ENCODE measurements around the gene CRY2. TPM values are rescaled to one million over a fixed set of nuclear protein-coding genes. Genes with fewer than 3 reads are reported as not detected.

Gene CRY2
- total RNA-seq, 1 donor from 2014 or later, result 23.8 TPM

- Mint-ChIP-seq H3K4me3 (ENCODE audit: unreplicated experiment) (no peak overlapping the region), H3K4me1 (ENCODE audit: unreplicated experiment) (peaks cover 13% of the 10 kb centered on the region)
Measured at GRCh38 chr11:45925550-45925949, 78.3 kb downstream of the CRY2 start.

GRCh38 chr11:45926001-45926401 lies 78.7 kb downstream of the CRY2 start:
- peaks cover 5% of the 10 kb centered on the region for H3K36me3 Mint-ChIP-seq (ENCODE audit: low read depth, unreplicated experiment)
- TF ChIP-seq CTCF (IDR thresholded peaks at IDR 0.05; ENCODE audit: unreplicated experiment), result no peak
- H3K4me1 Mint-ChIP-seq (ENCODE audit: unreplicated experiment), result peaks cover 13% of the 10 kb centered on the region
- H3K4me3 Mint-ChIP-seq (ENCODE audit: unreplicated experiment), result no peak overlapping the region
- H3K9me3 Mint-ChIP-seq (ENCODE audit: unreplicated experiment), result no peaks in the 10 kb centered on the region
- H3K27ac Mint-ChIP-seq (ENCODE audit: unreplicated experiment), result no peak overlapping the region
- H3K27me3 Mint-ChIP-seq (ENCODE audit: unreplicated experiment), result peaks cover 30% of the 10 kb centered on the region
- no peak for DNase-seq (ENCODE audit: low spot score)

More at GRCh38 chr11:45925550-45925949, 78.3 kb downstream of the CRY2 start:
- TF ChIP-seq CTCF (IDR thresholded peaks at IDR 0.05; ENCODE audit: unreplicated experiment), result no peak
- no peak overlapping the region for H3K27ac Mint-ChIP-seq (ENCODE audit: unreplicated experiment)
- H3K36me3 Mint-ChIP-seq (ENCODE audit: low read depth, unreplicated experiment), result peaks cover 5% of the 10 kb centered on the region
- DNase-seq (ENCODE audit: low spot score), result no peak
- peaks cover 31% of the 10 kb centered on the region for H3K27me3 Mint-ChIP-seq (ENCODE audit: unreplicated experiment)
- H3K9me3 Mint-ChIP-seq (ENCODE audit: unreplicated experiment), result no peaks in the 10 kb centered on the region

GRCh38 chr11:45926536-45927331 lies 79.5 kb downstream of the CRY2 start:
- no peak for TF ChIP-seq CTCF (IDR thresholded peaks at IDR 0.05; ENCODE audit: unreplicated experiment)
- DNase-seq (ENCODE audit: low spot score), result no peak

GRCh38 chr11:45927332-45927683 lies 80.0 kb downstream of the CRY2 start:
- peak overlapping the region; percentile 36 for H3K27ac Mint-ChIP-seq (ENCODE audit: unreplicated experiment)
- H3K9me3 Mint-ChIP-seq (ENCODE audit: unreplicated experiment), result no peaks in the 10 kb centered on the region
- peaks cover 30% of the 10 kb centered on the region for H3K27me3 Mint-ChIP-seq (ENCODE audit: unreplicated experiment)
- no peak for TF ChIP-seq CTCF (IDR thresholded peaks at IDR 0.05; ENCODE audit: unreplicated experiment)
- no peak for DNase-seq (ENCODE audit: low spot score)
- no peak overlapping the region for H3K4me3 Mint-ChIP-seq (ENCODE audit: unreplicated experiment)
- H3K36me3 Mint-ChIP-seq (ENCODE audit: low read depth, unreplicated experiment), result peaks cover 12% of the 10 kb centered on the region
- H3K4me1 Mint-ChIP-seq (ENCODE audit: unreplicated experiment), result peaks cover 9% of the 10 kb centered on the region

More at GRCh38 chr11:45926536-45927331, 79.5 kb downstream of the CRY2 start:
- no peak overlapping the region for H3K27ac Mint-ChIP-seq (ENCODE audit: unreplicated experiment)
- H3K27me3 Mint-ChIP-seq (ENCODE audit: unreplicated experiment), result peaks cover 30% of the 10 kb centered on the region
- H3K4me3 Mint-ChIP-seq (ENCODE audit: unreplicated experiment), result no peak overlapping the region
- H3K36me3 Mint-ChIP-seq (ENCODE audit: low read depth, unreplicated experiment), result peaks cover 8% of the 10 kb centered on the region
- peaks cover 9% of the 10 kb centered on the region for H3K4me1 Mint-ChIP-seq (ENCODE audit: unreplicated experiment)
- no peaks in the 10 kb centered on the region for H3K9me3 Mint-ChIP-seq (ENCODE audit: unreplicated experiment)

- Mint-ChIP-seq H3K4me3 (ENCODE audit: unreplicated experiment) (no peak overlapping the region), H3K9me3 (ENCODE audit: unreplicated experiment) (no peaks in the 10 kb centered on the region), H3K27ac (ENCODE audit: unreplicated experiment) (peak overlapping the region; percentile 36), H3K4me1 (ENCODE audit: unreplicated experiment) (peaks cover 9% of the 10 kb centered on the region), H3K36me3 (ENCODE audit: low read depth, unreplicated experiment) (peaks cover 14% of the 10 kb centered on the region), H3K27me3 (ENCODE audit: unreplicated experiment) (peaks cover 30% of the 10 kb centered on the region)
- DNase-seq (ENCODE audit: low spot score), result no peak
- no peak for TF ChIP-seq CTCF (IDR thresholded peaks at IDR 0.05; ENCODE audit: unreplicated experiment)
Measured at GRCh38 chr11:45927684-45928413, 80.6 kb downstream of the CRY2 start.
